SHP77 treated with DMSO at 0.1 percent for 48 hours (cell line): Measurements from ENCODE around the gene CCDC172.

ENCODE experiments used
- DNase-seq: peaks from one replicate; lab custom pipeline; 2025; lab: John Stamatoyannopoulos, UW

The CCDC172 gene

DNA sequence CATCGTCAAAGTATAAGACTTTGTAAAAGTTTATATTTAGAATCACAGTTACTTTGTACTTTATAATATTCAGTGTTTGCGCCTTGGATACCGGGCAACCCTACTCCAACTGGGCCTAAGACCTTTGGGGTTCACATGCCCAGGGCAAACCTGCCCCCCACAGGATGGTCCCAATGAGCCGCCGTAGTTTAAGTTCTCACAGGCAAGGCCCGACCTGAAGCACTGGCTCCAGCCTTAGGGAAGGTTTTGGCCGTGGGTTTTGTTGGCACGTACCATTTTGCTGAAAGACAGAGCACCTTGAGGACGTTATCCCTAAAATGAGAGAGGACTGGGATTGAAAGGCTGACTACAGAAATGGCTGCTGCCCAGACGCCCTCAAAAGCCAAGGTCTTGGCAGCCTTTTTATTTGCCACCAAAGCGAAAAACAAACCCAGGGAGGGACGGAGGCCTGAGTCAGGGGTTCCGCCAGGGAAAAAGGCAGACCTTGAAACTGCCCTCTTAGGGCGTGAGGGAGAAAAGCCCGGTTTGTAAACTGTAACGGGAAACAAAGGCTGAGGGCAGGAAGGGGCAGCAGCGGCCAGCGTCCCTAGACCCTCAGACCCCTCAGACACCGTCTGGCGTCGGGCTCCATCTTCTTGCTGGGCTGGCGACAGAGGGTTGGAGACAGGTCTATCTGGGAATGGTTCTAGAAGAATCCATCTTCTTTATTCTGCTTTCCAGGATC is at the start of gene CCDC172:
TSS of gene CCDC172 (plus strand) at position 222 of the 724 bp plus-strand sequence. CDS start 564 bp downstream, outside the sequence.
- DNase-seq = no peak

DNA sequence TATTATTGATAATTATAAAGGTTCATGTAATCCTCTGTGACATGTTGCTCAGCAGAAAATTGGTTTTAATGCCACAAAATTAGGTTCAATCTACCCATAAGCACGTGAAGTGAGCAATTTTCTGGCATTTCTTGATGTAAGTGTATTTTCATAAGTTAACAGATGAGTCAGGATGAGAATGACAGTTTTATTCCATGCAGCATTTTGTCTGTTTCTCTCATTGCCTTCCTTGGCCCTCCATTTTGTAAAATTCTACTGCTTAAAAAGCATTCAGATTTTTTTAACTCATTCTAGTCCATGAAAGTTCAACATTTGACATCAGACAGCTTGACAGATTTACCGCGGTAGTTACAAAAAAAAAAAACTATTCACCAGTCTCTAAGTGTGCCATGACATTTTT is 47.3 kb upstream of the CCDC172 start:
- DNase-seq = no peak

GRCh38 chr10:116278846-116279245 is 45.4 kb upstream of the CCDC172 start:
- no peak for DNase-seq

DNA sequence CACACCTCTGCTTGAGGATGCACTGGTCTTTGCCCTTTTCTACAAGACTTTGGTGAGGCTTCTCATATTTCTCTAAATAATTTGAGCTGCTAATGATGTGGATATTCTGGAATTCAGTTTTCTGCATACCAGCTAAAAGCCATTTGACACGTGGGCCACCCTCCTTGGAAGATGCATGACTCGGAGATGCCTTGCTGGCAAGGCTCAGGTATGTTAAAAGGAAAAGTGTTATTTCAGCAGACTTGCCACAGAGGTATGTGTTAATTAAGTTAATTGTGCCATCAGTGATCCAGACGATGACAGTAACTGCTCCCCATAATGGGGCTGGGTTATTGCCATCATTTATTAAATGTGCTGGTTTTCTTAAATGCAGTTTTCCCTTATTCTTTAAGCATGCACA is 42.5 kb upstream of the CCDC172 start:
- no peak for DNase-seq

DNA sequence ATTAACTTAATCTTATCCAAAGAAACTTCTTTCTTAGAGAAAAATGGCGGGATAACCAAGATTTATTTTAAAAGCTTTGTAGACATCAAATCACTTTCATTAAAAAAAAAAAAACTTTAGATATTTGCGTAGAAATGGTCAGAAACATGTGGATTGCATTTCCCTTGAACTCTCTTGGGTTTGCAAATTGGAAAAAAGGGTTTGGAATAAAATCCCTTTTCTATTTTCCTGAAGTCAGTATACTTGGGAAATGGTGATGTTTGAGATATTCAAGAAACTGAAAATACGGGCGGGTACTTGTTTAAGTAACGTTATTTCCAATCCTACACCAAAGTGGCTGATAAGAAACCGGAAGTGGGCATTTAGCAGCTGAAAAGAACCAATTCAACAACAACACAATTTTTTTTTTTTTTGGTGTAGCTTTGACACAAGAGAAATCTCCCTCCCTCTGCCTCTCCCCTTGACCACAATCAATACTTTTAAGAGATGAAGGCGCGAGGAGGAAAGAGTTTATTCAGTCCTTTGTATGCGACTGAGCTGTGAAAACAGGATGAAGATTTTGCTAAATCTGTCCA is 37.5 kb upstream of the CCDC172 start:
- DNase-seq = no peak

DNA sequence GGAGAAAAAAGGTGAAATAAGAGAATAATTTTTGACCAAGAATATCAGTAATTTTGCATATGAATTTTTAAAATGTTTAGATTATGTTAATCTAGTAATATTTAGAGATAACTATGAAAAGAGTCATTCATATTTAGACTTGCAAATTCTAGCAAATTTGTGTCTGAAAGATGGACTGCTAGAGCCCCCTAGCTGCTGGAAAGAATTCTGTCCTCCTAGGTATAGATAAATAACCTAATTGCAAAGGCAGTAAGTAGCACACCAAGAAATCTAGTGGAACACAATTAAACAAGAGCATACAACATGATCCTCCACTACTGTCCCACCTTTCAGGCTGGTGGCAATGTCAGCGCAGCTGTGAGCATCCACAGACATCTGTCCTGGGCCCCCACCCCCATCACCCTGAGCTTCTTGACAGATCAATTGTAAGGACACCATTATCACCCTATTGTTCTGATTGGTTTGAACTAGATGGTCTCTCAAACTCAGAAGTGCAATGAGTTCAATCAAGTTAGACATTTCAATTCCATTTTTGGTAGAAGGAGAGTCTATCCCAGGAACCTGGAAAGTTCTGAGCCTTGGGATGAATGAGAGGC is 36.2 kb upstream of the CCDC172 start:
- DNase-seq = peak; percentile 17

GRCh38 chr10:116289652-116290051 is 34.6 kb upstream of the CCDC172 start:
- no peak for DNase-seq

DNA sequence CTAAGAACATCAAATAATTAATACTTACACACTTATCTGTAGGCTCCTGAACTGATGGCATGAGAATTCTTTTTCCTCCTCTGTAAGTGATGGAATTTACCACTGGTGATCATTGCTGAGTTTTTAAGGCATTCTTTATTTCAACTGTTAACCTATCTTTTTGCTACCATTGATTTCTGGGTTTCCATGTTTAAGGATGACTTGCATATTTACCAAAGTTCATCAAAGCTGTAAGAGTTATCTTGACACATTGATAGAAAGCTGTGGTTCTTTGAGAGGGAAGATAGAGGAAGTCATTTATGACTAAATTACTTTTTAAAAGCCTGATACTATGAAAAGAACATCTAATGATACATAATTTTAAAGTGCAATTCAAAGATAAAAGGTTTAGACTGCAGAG is 31.8 kb upstream of the CCDC172 start:
- no peak for DNase-seq

GRCh38 chr10:116296291-116296721 is 27.9 kb upstream of the CCDC172 start:
- no peak for DNase-seq

DNA sequence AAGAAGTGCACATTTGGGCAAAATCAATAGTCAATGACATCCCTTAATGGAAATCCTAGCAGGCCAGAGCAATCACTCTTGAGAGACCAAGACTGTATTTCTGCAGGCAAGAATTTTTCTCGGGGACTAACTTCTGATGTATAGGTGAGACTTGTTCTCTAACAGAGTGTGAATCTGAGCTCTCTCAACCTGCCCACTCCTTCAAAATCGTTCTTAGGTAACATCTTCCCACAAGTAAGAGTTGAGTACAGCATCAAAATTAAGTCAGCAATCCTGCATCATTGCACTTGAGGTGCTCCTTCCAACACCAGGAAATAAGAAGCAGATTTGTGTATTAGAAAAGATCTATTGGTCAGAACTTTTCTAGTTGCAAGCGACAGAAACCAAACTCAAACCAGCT is 25.7 kb upstream of the CCDC172 start:
- no peak for DNase-seq

- DNase-seq = no peak
These were observed 23.7 kb upstream of the CCDC172 start for GRCh38 chr10:116300542-116300941.

- DNase-seq = no peak
These were observed 19.3 kb upstream of the CCDC172 start for GRCh38 chr10:116304923-116305322.

GRCh38 chr10:116306847-116307246 is 17.4 kb upstream of the CCDC172 start:
- DNase-seq = no peak

DNA sequence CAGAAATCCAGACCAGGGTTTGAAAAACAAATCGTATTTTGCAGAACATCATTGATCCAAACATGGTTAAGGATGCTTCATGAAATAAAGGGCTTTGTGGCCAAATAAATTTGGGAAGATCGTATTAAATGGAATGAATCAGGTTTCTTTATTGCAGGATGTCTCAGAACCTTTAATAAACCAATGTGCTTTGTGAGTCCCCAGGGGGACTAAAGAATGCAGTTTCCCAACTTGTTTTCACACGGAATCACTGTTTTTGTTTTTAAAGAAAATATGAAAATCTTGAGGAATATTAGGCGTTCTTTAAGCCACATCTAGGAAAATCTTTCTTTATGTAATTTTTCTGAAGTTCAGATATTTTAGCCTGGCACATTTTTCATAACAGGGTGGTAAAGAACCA is 16.8 kb upstream of the CCDC172 start:
- DNase-seq = no peak

- no peak for DNase-seq
These were observed 13.2 kb upstream of the CCDC172 start for GRCh38 chr10:116311016-116311415.

DNA sequence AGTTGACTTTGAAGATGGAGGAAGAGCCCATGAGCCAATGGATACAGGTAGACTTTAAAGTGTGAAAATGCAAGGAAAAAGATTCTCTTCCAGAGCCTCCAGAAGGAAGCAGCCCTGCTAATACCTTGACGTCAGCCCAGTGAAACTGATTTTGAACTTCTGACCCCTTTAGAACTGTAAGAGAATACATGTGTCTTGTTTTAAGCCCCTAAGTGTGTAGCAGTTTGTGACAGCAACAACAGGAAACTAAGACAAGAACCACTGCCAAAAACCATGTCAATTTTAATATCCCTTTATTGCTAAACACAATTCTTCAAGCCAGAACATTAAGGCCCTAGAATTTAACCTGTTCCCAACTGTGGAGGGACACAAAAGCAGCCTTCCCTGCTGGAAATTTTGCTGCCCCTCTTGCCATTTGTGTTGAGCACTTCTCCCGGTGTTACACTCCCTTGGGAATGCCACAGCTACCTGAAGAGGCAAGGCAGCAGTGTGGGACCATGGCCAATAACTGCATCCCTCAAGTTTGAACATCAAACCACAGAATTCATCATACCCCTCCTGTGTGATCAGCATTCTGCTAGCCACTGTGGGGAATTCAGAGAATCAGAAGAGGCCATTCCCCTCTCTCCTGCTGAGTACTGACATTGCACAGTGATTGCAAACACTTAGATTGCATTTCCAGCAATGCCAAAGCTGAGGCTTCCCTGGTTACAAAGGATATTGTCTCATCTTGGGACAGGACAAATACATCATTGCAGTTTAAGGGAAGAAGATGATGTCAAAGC is 12.3 kb upstream of the CCDC172 start:
- no peak for DNase-seq

- DNase-seq = no peak
These were observed 11.7 kb upstream of the CCDC172 start for GRCh38 chr10:116312548-116312947.

DNA sequence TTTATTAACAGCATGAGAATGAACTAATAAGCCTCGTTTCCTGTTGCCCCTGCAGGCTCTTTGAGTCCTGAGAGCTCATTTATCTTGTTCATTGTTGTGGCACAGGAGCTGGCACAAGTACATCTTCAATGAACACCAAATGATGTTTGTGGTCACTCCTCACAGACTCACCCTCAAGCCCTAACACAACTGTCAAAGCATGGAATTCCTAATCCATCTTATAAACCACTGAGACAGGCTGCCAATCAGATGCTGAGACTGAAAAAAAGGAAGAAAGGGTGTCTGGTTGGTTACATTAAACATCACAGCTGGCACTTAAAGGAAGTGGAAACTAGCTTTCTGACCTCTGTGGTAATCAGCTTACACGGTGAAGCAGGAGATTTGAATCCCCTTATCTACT is 7.7 kb upstream of the CCDC172 start:
- no peak for DNase-seq

DNA sequence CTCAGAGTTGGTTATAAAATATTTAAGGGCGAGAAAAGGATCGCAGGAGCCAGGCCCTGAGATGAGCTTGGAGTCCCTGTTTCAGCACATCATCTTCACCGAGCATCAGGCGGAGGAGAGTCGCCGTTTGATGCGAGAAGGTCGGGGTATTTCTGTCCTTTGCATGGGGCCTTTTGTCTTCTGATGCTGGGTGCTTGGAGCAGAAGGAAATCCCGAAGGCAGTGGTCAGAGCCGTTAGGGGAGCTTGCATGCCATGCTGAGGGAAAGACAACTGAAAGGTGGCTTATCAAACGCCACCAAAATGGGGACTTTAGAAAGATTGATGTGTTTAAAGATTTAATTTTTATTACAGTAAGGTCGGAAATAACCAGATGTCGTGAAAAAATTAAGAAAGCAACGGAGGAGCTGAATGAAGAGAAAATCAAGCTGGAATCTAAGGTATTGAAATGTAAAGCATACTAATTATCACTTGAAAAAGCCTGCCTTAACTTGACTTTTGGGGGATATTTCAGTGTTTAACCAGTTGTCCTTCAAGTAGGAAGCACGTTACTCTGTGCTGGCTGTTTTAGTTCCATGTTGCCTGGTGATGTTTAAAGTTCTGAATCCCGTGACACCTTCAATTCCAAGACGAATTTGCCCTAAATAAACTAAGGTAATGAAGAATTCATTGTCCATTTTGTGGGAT is 845 bp downstream of the CCDC172 start:
- DNase-seq = no peak

DNA sequence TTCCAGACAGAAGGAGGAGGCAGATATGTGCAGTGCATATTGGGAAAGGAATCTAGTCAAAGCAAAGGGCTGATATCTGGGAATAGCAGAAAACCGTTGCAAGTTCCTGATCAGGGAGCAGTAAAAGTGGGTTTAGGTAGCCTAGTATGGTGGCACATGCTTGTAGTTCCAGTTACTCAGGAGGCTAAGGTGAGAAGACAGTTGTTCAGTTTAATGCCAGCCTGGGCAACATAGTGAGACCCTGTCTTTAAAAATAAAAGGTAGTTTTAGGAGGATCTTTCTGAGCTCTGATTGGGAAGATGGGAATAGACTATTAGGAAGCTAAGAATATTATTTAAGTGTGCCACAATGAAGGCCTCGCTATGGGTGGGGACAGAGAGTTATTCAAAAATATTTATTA is 1.7 kb downstream of the CCDC172 start:
- no peak for DNase-seq

GRCh38 chr10:116329153-116329552 is 4.9 kb downstream of the CCDC172 start:
- no peak for DNase-seq

DNA sequence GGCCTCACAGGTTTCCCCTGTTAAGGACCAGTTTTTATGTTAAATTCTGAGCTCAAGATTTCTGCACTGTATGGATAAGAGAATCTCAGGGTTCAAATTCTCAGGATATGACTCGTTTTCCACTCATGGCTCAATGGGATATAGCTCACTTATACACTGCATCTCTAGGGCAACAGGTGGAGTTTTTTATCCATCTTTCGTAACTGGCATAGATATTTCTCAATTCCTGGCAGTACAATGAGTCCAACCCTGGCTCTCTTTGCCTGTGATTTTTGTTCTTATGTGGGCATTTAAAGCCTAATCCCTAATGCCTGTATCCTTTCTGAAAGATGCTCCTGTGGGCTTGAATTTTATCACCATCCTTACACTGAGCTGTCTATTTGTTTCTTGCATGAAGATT is 7.6 kb downstream of the CCDC172 start:
- DNase-seq = no peak
